ENCODE results near the gene C10orf71.

Gene C10orf71

DNA sequence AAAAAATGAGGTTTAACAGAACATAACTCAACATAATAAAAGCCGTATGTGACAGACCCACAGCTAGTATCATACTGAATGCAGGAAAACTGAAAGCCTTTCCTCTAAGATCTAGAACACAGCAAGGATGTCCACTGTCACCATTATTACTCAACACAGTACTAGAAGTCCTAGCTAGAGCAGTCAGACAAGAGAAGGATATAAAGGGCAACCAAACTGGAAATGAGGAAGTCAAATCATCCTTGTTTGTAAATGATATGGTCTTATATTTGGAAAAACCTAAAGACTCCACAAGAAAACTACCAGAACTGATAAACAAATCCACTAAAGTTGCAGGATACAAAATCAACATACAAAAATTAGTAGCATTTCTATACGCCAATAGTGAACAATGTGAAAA, 45.9 kb downstream of the C10orf71 start:
- H4K20me1 ChIP-seq (ENCODE audit: control insufficient read depth, insufficient read depth, low read depth, low read length), result no peaks in the 10 kb centered on the region
- no peaks in the 10 kb centered on the region for H3K36me3 ChIP-seq (ENCODE audit: control insufficient read depth, low read length)
- H3K9me3 ChIP-seq (ENCODE audit: control insufficient read depth, insufficient read depth, low read length), result no peaks in the 10 kb centered on the region
- H3K4me2 ChIP-seq (ENCODE audit: low read length), result no peak overlapping the region
- no peaks in the 10 kb centered on the region for H3F3A ChIP-seq (ENCODE audit: control insufficient read depth, insufficient read depth)
- TF ChIP-seq, protein P1, sequence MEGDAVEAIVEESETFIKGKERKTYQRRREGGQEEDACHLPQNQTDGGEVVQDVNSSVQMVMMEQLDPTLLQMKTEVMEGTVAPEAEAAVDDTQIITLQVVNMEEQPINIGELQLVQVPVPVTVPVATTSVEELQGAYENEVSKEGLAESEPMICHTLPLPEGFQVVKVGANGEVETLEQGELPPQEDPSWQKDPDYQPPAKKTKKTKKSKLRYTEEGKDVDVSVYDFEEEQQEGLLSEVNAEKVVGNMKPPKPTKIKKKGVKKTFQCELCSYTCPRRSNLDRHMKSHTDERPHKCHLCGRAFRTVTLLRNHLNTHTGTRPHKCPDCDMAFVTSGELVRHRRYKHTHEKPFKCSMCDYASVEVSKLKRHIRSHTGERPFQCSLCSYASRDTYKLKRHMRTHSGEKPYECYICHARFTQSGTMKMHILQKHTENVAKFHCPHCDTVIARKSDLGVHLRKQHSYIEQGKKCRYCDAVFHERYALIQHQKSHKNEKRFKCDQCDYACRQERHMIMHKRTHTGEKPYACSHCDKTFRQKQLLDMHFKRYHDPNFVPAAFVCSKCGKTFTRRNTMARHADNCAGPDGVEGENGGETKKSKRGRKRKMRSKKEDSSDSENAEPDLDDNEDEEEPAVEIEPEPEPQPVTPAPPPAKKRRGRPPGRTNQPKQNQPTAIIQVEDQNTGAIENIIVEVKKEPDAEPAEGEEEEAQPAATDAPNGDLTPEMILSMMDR (IDR thresholded peaks at IDR 0.05; ENCODE audit: low read depth, low read length, poor library complexity, severe bottlenecking), result no peak
- no peak for TF ChIP-seq EZH2phosphoT487 (IDR thresholded peaks at IDR 0.05; ENCODE audit: borderline replicate concordance, low read length)
- H3K27ac ChIP-seq (ENCODE audit: low read depth, low read length), result no peak overlapping the region
- H3K4me3 ChIP-seq (ENCODE audit: low read length), result no peak overlapping the region
- no peaks in the 10 kb centered on the region for H3K9me2 ChIP-seq (replicated peaks; ENCODE audit: control insufficient read depth, low read length)
- H3K4me1 ChIP-seq (ENCODE audit: control insufficient read depth, low read length), result no peaks in the 10 kb centered on the region
- peaks cover 10% of the 10 kb centered on the region for H3K27me3 ChIP-seq (ENCODE audit: control insufficient read depth, low read length)
- H3K79me2 ChIP-seq (ENCODE audit: control insufficient read depth, low read length), result no peaks in the 10 kb centered on the region

DNA sequence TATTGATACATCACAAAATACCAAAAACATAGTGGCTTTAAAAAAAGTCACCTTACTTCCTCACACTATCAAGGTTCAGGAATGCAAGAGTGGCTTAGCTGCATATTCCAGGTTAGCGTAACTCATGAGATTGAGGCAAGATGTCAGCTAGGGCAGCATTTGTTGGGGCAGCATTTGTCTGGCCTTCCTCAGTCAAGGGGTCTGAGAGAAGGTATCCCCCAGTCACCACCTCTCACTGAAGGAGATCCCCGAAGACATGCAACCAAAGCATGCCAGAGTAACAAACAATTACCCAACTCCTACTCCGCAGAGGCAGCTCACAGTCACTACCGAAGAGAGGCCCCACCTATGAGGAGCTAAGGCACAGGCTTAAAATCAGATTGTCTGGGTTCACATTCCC, 48.4 kb downstream of the C10orf71 start:
- H3K4me2 ChIP-seq (ENCODE audit: low read length), result no peak overlapping the region
- no peaks in the 10 kb centered on the region for H3F3A ChIP-seq (ENCODE audit: control insufficient read depth, insufficient read depth)
- no peaks in the 10 kb centered on the region for H3K4me1 ChIP-seq (ENCODE audit: control insufficient read depth, low read length)
- no peaks in the 10 kb centered on the region for H3K9me2 ChIP-seq (replicated peaks; ENCODE audit: control insufficient read depth, low read length)
- TF ChIP-seq, protein P1 (IDR thresholded peaks at IDR 0.05; ENCODE audit: low read depth, low read length, poor library complexity, severe bottlenecking), result no peak
- no peak for TF ChIP-seq EZH2phosphoT487 (IDR thresholded peaks at IDR 0.05; ENCODE audit: borderline replicate concordance, low read length)
- H3K79me2 ChIP-seq (ENCODE audit: control insufficient read depth, low read length), result no peaks in the 10 kb centered on the region
- H3K27me3 ChIP-seq (ENCODE audit: control insufficient read depth, low read length), result peaks cover 10% of the 10 kb centered on the region
- H3K9me3 ChIP-seq (ENCODE audit: control insufficient read depth, insufficient read depth, low read length), result no peaks in the 10 kb centered on the region
- no peaks in the 10 kb centered on the region for H3K36me3 ChIP-seq (ENCODE audit: control insufficient read depth, low read length)
- H3K27ac ChIP-seq (ENCODE audit: low read depth, low read length), result no peak overlapping the region
- no peak overlapping the region for H3K4me3 ChIP-seq (ENCODE audit: low read length)
- H4K20me1 ChIP-seq (ENCODE audit: control insufficient read depth, insufficient read depth, low read depth, low read length), result no peaks in the 10 kb centered on the region

DNA sequence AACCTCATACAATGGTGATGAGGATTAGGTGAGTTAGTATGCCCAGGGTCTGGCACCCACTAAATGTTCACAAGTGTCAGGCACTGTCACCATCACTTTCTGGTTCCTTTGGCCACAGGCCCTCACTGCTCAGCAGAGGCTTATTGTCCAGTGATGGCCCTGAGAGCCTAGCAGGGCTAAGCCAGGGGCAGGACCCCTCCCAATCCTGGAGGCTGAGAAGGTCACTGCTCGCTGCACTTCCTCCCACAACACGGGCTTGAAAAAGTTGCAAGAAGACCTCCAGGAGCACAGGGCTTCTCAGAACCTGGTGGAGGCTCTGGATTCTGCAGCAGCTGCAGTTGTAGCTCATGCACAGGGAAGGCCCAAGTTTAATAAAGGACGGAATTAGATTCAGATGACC, 48.9 kb downstream of the C10orf71 start:
- Histone ChIP-seq H3K4me1 (ENCODE audit: control insufficient read depth, low read length) (no peaks in the 10 kb centered on the region), H3K27me3 (ENCODE audit: control insufficient read depth, low read length) (peaks cover 8% of the 10 kb centered on the region), H4K20me1 (ENCODE audit: control insufficient read depth, insufficient read depth, low read depth, low read length) (no peaks in the 10 kb centered on the region), H3K9me3 (ENCODE audit: control insufficient read depth, insufficient read depth, low read length) (no peaks in the 10 kb centered on the region), H3K9me2 (replicated peaks; ENCODE audit: control insufficient read depth, low read length) (no peaks in the 10 kb centered on the region), H3K4me2 (ENCODE audit: low read length) (no peak overlapping the region), H3K27ac (ENCODE audit: low read depth, low read length) (no peak overlapping the region), H3K79me2 (ENCODE audit: control insufficient read depth, low read length) (no peaks in the 10 kb centered on the region), H3K36me3 (ENCODE audit: control insufficient read depth, low read length) (no peaks in the 10 kb centered on the region), H3K4me3 (ENCODE audit: low read length) (no peak overlapping the region), H3F3A (ENCODE audit: control insufficient read depth, insufficient read depth) (no peaks in the 10 kb centered on the region)
- TF ChIP-seq, protein P1 (IDR thresholded peaks at IDR 0.05; ENCODE audit: low read depth, low read length, poor library complexity, severe bottlenecking), result no peak
- no peak for TF ChIP-seq EZH2phosphoT487 (IDR thresholded peaks at IDR 0.05; ENCODE audit: borderline replicate concordance, low read length)

DNA sequence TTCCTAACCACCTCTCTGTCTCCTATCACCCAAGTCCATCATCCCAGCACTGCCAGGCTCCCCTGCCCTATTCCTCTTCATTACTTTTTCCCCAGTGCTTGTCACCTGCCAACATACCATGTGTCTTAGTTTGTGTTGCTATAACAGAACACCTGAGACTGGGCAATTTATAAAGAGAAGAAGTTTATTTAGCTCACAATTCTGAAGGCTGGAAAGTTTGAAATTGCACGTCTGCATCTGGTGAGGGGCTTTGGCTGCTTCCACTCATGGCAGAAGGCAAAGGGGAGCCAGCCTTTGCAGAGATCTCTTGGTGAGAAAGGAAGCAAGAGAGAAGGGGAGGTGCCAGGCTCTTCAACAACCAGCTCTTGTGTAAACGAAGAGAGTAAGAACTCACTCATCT, 49.6 kb downstream of the C10orf71 start:
- Histone ChIP-seq H3K4me1 (ENCODE audit: control insufficient read depth, low read length) (no peaks in the 10 kb centered on the region), H3K79me2 (ENCODE audit: control insufficient read depth, low read length) (no peaks in the 10 kb centered on the region), H3K4me2 (ENCODE audit: low read length) (no peak overlapping the region), H3F3A (ENCODE audit: control insufficient read depth, insufficient read depth) (no peaks in the 10 kb centered on the region), H3K9me2 (replicated peaks; ENCODE audit: control insufficient read depth, low read length) (no peaks in the 10 kb centered on the region), H3K4me3 (ENCODE audit: low read length) (no peak overlapping the region), H4K20me1 (ENCODE audit: control insufficient read depth, insufficient read depth, low read depth, low read length) (no peaks in the 10 kb centered on the region), H3K9me3 (ENCODE audit: control insufficient read depth, insufficient read depth, low read length) (no peaks in the 10 kb centered on the region), H3K27me3 (ENCODE audit: control insufficient read depth, low read length) (peaks cover 2% of the 10 kb centered on the region; the same call in 1 of the 2 replicates), H3K27ac (ENCODE audit: low read depth, low read length) (no peak overlapping the region), H3K36me3 (ENCODE audit: control insufficient read depth, low read length) (no peaks in the 10 kb centered on the region)
- no peak for TF ChIP-seq EZH2phosphoT487 (IDR thresholded peaks at IDR 0.05; ENCODE audit: borderline replicate concordance, low read length)
- TF ChIP-seq, protein P1 (IDR thresholded peaks at IDR 0.05; ENCODE audit: low read depth, low read length, poor library complexity, severe bottlenecking), result no peak

All from DOHH2 (cell line).